NCI-H2227 (cell line): ENCODE data around the gene DIPK1C.
A peak's percentile ranks its signal among the peaks of the same experiment; 100 is the strongest.

Source experiments
- DNase-seq: peaks from one replicate; lab custom pipeline; 2025; ENCODE audit not compliant: unreplicated experiment; lab: John Stamatoyannopoulos, UW

Gene DIPK1C

GRCh38 chr18:74486119-74486849, 29.2 kb upstream of the DIPK1C start:
- DNase-seq, result no peak

- DNase-seq, result no peak
These were observed 25.6 kb upstream of the DIPK1C start for GRCh38 chr18:74482697-74483096.

- DNase-seq, result no peak
These were observed 23.1 kb upstream of the DIPK1C start for GRCh38 chr18:74480149-74480651.

GRCh38 chr18:74479486-74480148, 22.5 kb upstream of the DIPK1C start:
- DNase-seq, result no peak

GRCh38 chr18:74478880-74479279, 21.8 kb upstream of the DIPK1C start:
- no peak for DNase-seq

- DNase-seq, result no peak
These were observed 21.2 kb upstream of the DIPK1C start for GRCh38 chr18:74478316-74478715.

GRCh38 chr18:74477771-74478170, 20.7 kb upstream of the DIPK1C start:
- no peak for DNase-seq

GRCh38 chr18:74476140-74476539, 19.0 kb upstream of the DIPK1C start:
- DNase-seq, result peak; percentile 42

GRCh38 chr18:74473976-74474640, 17.0 kb upstream of the DIPK1C start:
- no peak for DNase-seq

GRCh38 chr18:74472312-74472711, 15.2 kb upstream of the DIPK1C start:
- no peak for DNase-seq

GRCh38 chr18:74468547-74469061, 11.5 kb upstream of the DIPK1C start:
- DNase-seq, result no peak

- no peak for DNase-seq
These were observed 8.7 kb upstream of the DIPK1C start for GRCh38 chr18:74465775-74466174.

GRCh38 chr18:74463983-74464382, 6.9 kb upstream of the DIPK1C start:
- DNase-seq, result no peak

- no peak for DNase-seq
These were observed 6.1 kb upstream of the DIPK1C start for GRCh38 chr18:74463254-74463653.

GRCh38 chr18:74460825-74461224, 3.7 kb upstream of the DIPK1C start:
- DNase-seq, result no peak

- DNase-seq, result no peak
These were observed 2.8 kb upstream of the DIPK1C start for GRCh38 chr18:74459889-74460288.

- DNase-seq, result no peak
These were observed 765 bp upstream of the DIPK1C start for GRCh38 chr18:74457725-74458421.

GRCh38 chr18:74456349-74457042, 612 bp downstream of the DIPK1C start:
- no peak for DNase-seq

GRCh38 chr18:74456017-74456348, 1.1 kb downstream of the DIPK1C start:
- DNase-seq, result no peak

- DNase-seq, result no peak
These were observed 1.7 kb downstream of the DIPK1C start for GRCh38 chr18:74455386-74455785.

- DNase-seq, result no peak
These were observed 2.8 kb downstream of the DIPK1C start for GRCh38 chr18:74454279-74454751.
